HS-5 (cell line): ENCODE data around the gene IL18BP.

Experiments
- DNase-seq: peaks from one replicate; pipeline ENCODE4 v3.0.0-alpha.2; 2012; ENCODE audit warnings: low read depth

Gene IL18BP

GRCh38 chr11:72045849-72046248 is 47.1 kb downstream of the IL18BP start:
- no peak for DNase-seq

GRCh38 chr11:72048766-72049460 is 50.2 kb downstream of the IL18BP start:
- no peak for DNase-seq
